GM21717 (cell line): Measurements from ENCODE around the gene TMPRSS11B.
"Not testable (repeated sequence)": the region's sequence is repeated elsewhere in the genome, so short reads cannot be mapped to it uniquely, and the experiment has no call there.

ENCODE experiments used
- ATAC-seq: cut with Tn5 transposase; IDR thresholded peaks from one replicate; pipeline ENCODE4 v1.9.1; 2021; ENCODE audit warnings: mild to moderate bottlenecking, moderate library complexity; ENCODE audit not compliant: unreplicated experiment

TMPRSS11B gene, protein sequence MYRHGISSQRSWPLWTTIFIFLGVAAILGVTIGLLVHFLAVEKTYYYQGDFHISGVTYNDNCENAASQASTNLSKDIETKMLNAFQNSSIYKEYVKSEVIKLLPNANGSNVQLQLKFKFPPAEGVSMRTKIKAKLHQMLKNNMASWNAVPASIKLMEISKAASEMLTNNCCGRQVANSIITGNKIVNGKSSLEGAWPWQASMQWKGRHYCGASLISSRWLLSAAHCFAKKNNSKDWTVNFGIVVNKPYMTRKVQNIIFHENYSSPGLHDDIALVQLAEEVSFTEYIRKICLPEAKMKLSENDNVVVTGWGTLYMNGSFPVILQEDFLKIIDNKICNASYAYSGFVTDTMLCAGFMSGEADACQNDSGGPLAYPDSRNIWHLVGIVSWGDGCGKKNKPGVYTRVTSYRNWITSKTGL

DNA sequence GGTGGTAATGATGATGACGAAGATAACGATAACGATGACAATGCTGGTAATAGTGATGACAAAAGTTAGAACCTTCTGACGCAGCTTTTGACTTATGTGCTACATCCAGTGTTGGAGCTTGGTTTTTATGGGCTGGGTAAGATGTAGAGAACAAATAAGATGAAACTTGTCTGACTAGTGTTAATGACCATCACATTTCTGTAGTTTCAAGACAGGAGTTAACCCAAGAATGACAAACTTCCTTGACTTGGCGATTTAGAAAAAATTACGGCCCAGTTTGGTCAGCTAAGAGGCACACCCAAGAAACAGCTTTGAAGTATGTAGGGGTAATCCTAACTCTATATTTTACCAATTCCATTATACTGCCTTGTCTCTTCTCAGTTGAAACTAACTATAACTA lies at the start of gene TMPRSS11B:
Gene TMPRSS11B, minus strand, starts transcription at position 101 of the 400 bp plus-strand sequence. CDS start 136 bp downstream, outside the sequence.
- ATAC-seq: no peak

DNA sequence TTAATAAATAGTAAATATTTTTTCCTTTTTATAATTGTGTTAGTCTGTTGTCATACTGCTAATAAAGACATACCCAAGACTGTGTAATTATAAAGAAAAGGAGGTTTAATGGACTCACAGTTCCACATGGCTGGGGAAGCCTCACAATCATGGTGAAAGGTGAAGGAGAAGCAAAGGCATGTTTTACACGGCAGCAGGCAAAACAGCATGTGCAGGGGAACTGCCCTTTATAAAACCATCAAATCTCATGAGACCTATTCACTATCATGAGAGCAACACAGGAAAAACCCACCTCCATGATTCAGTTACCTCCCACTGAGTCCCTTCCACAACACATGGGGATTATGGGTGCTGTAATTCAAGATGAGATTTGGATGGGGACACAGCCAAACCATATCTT lies 45.8 kb upstream of the TMPRSS11B start:
- ATAC-seq: no peak

DNA sequence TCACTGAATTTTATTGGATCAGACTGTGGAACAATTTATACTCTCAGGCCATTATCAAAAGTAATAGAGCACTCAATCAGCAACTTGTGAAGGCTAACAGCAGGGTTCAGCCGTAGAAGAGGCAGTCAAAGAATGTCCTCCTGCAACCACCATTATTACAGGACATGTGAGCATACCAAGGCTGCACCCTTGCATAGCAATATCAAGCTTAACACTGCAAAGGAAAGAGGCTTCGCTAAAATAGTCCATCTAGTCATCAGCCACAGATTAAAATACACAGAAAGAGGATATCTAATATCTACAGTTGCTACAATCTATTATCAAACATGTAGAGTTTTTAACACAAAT lies 42.9 kb upstream of the TMPRSS11B start:
- no peak for ATAC-seq

DNA sequence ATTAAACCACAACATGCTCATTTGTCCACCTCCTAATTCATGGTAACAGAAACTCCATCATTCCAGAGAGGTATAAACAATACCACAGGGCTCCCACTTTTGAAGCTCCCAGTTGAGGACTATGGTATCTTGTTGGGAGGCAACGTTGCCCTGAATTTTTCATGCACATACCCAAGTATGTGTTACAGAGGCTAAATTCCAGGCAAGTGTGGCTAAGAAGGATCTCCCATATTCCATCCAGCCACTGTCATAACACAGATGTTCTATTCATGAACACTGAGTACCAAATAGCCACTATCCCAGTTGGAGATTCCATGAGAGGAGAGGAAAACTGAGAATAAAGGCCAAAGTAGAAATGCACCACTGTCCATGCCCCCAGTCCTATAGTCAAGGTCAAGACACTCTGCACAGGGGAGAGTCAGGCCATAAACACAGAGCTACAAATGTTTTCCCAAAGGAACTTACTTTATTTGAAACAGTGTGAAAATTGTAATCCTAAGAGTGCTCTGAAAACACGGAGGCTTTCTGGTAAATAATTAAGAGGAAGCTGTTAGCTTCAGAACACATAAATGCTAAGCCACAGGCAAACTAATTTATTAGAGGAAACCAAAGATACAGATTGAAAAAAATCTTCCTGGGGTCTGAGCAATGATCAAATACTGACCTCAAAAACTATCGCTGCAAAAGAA lies 42.4 kb upstream of the TMPRSS11B start:
- no peak for ATAC-seq

DNA sequence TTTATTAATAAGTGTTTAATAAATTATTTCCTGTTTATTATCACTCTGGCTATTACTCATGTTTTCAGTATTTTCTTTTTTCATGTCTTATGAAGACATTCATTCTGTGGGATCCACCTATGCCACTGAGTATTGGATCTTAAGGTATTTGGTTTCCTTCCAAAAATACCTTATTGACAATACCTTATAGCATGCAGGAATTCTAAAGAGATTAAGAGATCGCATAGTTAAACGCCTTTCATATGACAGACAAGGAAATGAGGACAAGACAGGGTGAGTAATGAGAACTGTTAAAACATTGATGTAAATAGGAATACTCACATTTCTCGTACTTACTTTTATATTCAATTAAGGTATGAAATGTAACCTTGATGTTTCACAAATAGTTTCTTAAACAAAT lies 38.2 kb upstream of the TMPRSS11B start:
- no peak for ATAC-seq

DNA sequence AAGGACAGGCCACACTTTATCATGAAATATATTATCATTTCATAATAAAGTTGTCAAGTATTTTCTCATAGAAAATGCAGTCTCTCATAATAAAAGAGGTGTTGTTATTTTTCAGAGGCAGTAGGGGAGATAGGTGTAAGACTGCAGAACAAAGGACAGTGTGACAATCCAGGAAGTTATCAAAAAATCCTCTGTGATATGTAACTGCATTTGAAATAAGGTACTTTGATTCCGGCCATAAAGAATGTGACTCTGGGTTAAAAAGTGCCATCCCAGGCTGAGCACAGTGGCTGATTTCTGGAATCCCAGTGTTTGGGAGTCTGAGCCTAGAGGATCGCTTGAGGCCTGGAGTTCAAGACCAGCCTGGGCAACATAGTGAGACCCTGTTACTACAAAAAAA lies 37.6 kb upstream of the TMPRSS11B start:
- ATAC-seq: no peak

DNA sequence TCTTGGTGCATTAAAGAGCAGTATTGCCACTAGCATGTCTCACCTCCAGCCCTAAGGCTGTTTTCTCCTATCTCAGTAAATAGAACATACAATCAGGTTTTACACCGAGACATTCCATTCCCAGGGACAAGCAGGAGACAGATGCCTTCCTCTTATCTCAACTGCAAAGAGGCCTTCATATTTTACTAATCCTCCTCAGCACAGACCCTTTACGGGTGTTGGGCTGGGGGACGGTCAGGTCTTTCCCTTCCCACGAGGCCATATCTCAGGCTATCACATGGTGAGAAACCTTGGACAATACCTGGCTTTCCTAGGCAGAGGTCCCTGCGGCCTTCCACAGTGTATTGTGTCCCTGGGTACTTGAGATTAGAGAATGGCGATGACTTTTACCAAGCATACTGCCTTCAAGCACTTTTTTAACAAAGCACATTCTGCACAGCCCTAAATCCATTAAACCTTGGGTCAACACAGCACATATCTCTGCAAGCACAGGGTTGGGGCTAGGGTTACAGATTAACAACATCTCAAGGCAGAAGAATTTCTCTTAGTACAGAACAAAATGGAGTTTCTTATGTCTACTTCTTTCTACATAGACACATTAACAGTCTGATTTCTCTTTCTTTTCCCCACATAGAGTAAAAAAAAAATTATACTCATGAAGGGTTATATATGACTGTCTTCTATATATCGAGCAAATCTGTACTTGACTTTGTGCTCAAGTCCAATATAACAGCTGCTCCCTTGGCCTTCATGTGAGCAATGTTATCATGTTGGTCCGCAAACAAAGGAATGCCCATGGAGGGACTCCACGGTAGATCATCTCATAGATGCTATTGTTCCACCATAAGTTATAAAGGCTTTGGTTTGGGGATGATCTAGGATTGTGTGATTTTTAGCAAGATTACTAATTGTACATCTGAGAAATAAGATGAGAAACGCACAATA lies 36.6 kb upstream of the TMPRSS11B start:
- not testable (repeated sequence) for ATAC-seq

DNA sequence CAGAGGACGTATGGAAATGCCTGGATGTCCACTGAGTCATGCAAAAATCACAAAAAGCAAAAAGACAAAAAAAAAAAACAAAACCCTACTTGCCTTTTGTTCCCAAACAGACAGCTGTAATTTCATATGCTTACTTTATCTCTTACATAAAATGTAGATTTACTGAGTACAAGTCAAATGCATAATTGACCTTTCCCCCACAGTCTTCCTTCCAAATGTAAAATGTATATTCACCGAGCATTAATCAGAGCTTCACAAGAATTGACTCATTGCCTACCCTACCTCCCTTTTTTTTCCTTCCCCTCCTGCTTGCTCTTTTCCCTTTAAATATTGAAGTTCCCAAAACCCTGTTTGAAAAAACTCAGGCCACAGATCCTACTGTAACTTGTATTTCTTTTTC lies 32.5 kb upstream of the TMPRSS11B start:
- ATAC-seq: no peak

DNA sequence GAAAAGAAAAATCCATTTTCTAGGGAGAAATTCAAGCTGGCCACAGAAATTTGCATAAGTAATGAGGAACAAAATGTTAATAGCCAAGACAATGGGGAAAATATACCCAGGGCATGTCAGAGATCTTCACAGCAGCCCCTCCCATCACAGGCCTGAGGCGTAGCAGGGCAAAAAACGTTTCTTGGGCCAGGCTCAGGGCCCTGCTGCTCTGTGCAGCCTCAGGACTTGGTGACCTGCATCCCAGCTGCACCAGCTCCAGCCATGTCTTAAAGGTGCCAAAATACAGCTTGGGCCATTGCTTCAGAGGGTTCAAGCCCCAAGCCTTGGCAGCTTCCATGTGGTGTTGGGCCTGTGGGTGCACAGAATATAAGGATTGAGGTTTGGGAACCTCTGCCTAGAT lies 32.1 kb upstream of the TMPRSS11B start:
- ATAC-seq: no peak

DNA sequence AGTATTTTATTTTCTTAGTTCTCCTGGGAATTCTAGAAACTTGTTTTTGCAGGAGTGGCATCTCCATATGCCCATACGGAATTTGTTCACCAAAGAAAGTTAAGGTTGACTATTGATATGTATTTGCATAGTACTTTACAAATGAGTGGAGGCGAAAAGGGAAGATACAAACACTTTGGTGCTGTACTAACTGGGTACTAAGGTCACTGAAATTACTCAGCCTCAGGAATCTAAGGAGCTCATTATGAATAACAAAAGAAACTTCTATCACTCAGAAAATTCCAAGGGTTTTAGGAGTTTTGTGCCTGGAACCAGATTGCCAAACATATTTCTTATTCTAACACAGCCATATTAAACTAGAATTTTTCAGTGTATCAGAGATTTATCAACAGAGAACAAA lies 27.4 kb upstream of the TMPRSS11B start:
- ATAC-seq: peak; percentile 63

DNA sequence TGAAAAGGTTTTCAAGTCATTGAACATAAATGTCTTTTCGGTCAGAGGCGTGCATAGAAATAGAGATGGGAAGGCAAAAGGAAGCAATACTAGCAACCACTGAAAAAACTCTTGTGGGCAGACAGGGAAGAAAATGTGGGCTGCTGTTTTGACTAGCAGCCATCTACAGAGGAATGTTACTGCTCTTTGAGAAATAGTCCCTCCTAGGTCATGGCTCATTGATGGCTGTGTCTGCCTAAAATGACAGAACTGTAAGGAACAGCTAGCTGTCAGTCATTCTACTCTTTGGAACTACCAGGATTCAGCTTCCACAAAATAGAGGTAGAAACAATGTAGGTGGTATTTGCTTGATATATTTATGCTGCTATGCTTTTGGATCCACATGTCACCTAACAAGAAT lies 26.9 kb upstream of the TMPRSS11B start:
- ATAC-seq: peak; percentile 69

DNA sequence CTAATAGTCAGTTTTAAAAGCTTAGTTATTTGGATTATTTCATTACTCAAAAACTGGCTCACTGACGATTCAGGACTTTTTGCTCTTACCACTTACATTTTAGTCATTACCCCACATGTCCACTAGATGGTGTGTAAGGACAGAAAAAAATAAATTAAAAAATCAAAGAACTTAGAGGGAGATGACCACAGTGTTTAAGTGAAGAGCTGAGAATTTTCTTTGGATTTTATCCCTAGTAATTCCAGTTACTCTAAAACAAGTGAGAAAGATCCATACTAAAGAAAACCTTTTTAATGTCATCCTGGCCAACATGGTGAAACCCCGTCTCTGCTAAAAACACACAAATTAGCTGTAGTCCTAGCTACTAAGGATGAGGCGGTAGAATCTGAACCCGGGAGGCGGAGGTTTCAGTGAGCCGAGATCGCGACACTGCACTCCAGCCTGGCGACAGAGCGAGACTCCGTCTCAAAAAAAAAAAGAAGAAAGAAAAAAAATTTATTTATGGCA lies 26.4 kb upstream of the TMPRSS11B start:
- peak; percentile 45 for ATAC-seq

DNA sequence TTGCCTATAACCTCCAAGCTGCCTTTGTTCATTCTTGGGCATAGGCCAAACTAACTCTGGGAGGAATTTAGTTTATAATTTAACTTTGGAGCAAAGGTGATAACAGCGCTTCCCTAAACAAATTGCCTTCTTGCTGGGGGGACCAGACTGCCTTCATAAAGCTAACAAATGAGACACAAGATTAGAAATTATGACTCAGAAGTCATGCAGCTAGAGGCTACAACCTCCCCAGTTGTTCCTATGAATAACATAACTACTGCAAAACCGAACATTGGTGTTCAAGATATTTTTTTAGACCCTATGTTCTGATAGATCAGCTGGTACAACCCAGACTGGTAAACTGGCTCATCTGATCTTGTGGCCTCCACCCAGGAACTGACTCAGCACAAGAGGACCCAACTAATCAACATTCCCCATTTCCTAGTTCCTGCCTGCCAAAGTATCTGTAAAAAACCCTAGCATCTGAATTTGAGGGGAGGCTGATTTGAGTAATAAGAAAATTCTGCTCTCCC lies 22.0 kb upstream of the TMPRSS11B start:
- ATAC-seq: no peak

DNA sequence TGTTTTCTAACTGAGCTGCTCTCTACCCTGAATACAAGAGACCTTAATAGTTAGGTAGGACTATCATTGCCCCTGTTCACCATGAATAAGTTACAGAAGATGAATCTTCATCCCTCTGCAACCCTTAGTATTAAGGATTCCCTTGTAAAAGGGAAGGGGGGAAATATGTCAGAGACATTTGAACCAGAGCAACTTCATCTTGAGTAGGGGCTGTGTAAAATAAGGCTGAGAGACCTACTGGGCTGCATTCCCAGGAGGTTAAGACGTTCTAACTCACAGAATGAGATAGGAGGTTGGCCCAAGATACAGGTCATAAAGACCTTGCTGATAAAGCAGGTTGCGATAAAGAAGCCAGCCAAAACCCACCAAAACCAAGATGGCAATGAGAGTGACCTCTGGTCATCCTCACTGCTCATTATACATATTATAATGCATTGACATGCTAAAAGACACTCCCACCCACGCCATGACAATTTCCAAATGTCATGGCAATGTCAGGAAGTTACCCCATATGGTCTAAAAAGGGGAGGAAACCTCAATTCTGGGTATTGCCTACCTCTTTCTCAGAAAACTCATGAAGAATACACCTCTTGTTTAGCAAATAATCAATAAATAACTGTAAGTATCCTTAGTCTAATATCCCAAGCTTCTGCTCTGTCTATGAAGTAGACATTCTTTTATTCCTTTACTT lies 19.5 kb upstream of the TMPRSS11B start:
- ATAC-seq: no peak

DNA sequence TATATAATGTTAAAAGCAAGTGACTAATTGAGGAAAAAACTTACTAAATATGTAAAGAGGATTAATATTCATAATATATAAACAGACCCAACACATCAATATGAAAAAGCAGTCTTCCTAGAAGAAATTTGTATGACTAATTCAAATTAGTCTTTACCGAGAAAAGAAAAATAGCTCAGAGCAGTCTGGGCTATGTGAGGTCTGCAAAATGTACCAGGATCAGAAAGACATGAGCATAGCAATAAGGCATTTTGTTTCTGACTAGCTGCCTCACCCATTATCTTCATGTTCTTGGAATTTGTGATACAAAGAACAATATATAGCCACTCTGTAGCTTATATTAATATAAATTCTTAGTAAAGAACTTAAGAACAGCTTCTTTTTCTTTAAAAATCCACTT lies 13.7 kb upstream of the TMPRSS11B start:
- no peak for ATAC-seq

DNA sequence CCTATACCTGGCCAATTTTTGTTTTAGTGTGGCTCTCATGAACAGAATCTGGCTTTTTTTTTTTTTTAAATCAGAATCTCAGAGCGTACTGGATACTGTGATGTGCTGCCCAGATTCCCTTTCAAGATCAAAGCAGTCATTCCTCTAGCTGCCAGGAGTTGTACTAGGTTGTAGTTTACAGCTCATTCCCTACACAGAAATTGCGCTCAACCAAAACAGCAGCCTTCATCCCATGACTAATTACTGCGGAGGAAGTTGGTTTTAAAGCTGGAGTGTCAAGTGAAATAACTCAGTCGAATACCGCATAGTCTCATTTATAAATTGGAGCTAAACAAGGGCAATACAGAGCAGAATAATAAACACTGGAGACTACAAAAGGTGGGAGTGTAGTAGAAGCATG lies 12.2 kb upstream of the TMPRSS11B start:
- no peak for ATAC-seq

DNA sequence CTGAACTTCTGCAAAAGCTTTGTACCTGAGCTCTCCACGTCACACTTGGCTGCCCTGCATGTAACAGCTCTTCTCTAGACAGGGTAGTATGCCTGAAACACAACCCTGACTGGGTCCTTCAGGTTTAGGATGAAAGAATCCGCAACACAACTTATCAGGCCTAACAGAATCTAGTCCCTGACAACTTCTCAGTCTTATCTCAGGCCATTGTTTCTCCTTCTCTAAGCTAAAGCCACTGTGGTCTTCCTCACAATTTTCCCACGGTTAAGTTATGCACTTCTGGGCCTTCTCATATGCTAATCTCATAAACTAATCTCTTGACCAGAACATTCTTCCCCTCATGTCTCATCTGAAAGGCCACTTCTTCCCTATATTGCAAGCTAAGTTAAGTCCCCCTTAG lies 10.8 kb upstream of the TMPRSS11B start:
- ATAC-seq: no peak

DNA sequence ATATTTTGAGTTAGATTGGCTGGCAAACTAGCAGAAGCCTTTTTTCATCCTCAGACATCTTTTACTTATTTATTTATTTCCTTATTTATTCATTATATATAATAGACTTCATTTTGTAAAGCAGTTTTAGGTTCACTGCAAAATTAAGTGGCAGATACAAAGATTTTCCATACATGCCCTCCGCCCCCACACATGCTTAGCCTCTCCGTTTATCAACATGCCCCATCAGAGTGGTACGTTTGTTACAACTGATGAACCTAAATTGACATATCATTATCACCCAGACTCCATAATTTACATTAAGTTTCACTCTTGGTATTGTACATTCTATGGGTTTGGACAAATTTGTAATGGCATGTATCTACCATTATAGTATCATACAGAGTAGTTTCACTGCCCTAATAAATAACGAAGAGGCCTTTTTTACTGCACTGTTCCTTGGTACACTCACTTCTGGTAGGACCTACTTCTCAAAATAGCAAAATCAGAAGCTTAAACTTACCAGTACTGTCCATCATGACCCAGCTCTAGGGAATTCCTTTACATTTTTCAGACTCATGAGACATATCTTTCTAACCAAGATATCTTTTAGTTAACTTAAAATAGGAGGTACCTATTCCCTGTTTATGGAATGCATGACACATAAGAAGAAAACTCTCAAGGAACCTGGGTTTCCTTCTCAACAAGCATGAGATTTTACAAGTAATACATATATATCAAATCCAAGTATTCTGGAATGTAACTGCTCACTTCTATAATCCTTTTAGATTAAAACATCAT lies 4.8 kb upstream of the TMPRSS11B start:
- ATAC-seq: no peak

DNA sequence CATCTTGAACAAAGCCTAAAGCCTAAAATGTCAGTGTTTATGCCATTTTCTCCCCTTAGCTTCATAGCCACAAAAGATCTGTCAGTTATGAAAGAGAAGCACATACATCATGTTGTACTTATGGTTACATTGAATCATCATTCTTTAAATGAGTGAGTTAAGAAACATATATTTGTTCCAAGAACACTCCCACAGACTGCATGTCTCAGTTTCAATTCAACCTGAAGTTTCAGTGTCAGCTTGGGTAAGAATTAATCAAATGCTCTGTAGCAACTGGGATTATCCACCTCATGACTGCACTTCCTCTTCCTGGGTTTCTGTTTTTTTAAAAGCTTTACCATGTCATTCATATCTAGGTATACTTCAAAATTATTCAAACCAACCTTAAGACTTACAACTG lies 3.9 kb upstream of the TMPRSS11B start:
- ATAC-seq: peak; percentile 93

DNA sequence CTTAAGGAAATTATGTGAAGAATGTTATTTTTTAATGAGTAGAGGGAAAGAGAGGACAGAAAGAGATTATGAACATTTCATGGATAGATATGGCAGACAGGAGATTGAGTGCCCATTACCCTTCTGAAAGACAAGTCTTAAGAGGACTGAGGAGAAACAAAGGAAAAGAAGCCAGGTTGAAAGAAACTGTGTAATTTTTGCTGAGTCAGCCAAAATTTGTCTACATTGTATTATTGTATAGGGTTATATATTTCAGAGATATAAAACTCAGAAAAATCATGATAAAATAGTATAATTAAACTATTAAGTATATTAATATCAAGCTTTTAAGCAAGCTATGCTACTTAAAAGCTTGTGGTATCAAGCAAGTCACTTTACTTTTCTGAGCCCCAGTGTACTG lies 4.9 kb downstream of the TMPRSS11B start:
- no peak for ATAC-seq
